Measurements from ENCODE around the gene C6orf141. TPM values are rescaled to one million over a fixed set of nuclear protein-coding genes. Genes with fewer than 3 reads are reported as not detected.

Gene C6orf141
- total and polyA plus RNA-seq, 2 of the 8 experiments (the other 6 are each of a cell fraction or from before 2014, with no cell fraction given) = 7.6 to 16.1 TPM

DNA sequence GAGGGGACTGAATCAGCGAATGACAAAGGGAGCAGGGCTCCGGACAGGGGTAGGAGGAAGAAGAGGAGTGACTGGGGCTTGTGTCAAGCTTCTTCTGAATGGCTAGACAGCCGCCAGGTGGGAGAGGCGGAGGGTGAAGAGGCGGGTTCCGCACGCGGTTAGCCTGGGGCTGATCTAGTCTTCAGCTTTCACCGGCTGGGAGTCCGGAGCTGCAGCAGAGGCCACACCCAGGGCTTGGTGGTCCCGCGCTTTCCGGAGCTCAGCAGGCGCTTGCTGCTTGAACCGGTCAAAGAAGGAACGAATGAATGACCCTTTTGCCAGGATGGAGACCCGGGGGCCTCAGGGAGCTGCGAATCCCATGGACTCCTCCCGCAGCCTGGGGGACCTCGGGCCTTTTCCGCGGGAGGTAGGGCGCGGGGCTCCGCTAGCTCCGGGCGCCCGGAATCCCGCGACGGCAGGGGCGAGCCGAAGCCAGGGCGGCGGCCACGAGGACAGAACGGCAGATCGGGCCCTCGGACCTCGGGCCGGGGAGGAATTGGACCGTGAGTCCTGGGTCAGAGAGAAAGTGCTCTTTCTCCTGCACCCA lies at the start of gene C6orf141 (continued):
- peak; percentile 41; the same call in 1 of the 2 replicates for TF ChIP-seq PHF8 (conservative IDR thresholded peaks at IDR 0.05; ENCODE audit: low read depth, low read length)
- TF ChIP-seq TBP (IDR thresholded peaks at IDR 0.05; ENCODE audit: low read depth, low read length) = peak; percentile 59; the same call in 1 of the 2 replicates
- no peak for TF ChIP-seq POU5F1 (IDR thresholded peaks at IDR 0.05; ENCODE audit: low read depth, low read length)
- TF ChIP-seq SRF (IDR thresholded peaks at IDR 0.05; ENCODE audit: low read depth, low read length) = no peak
- TF ChIP-seq SIN3A (conservative IDR thresholded peaks at IDR 0.05 in 1 of 2, IDR thresholded peaks at IDR 0.05 in 1 of 2; ENCODE audit: low read depth in 1 of 2, low read length in 2 of 2) = peak in 1 of 2 experiments; percentile 31; a peak in 1 of 4 replicates
- TF ChIP-seq POLR2A (IDR thresholded peaks at IDR 0.05; ENCODE audit: control extremely low read depth in 1 of 2, low read depth in 2 of 2, low read length in 2 of 2) = peak in 1 of 2 experiments; percentile 68; a peak in 2 of 3 replicates
- TF ChIP-seq MAFK (IDR thresholded peaks at IDR 0.05; ENCODE audit: low read depth, low read length) = no peak
- no peak for TF ChIP-seq BCL11A (IDR thresholded peaks at IDR 0.05; ENCODE audit: low read depth in 2 of 2, low read length in 2 of 2)
- TF ChIP-seq TAF1 (IDR thresholded peaks at IDR 0.05; ENCODE audit: low read depth, low read length) = peak; percentile 71
- TF ChIP-seq RAD21 (IDR thresholded peaks at IDR 0.05 in 1 of 2, conservative IDR thresholded peaks at IDR 0.05 in 1 of 2; ENCODE audit: low read depth in 2 of 2, low read length in 2 of 2) = no peak
- peak; percentile 50 for TF ChIP-seq POLR2AphosphoS5 (IDR thresholded peaks at IDR 0.05; ENCODE audit: low read depth, low read length)
- TF ChIP-seq KDM4A (IDR thresholded peaks at IDR 0.05; ENCODE audit: low read depth, low read length, severe bottlenecking) = peak; percentile 82
- TF ChIP-seq, protein P1, sequence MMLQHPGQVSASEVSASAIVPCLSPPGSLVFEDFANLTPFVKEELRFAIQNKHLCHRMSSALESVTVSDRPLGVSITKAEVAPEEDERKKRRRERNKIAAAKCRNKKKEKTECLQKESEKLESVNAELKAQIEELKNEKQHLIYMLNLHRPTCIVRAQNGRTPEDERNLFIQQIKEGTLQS (IDR thresholded peaks at IDR 0.05; ENCODE audit: insufficient read depth, low read depth, low read length) = no peak
- no peak for TF ChIP-seq TCF12 (IDR thresholded peaks at IDR 0.05; ENCODE audit: low read depth, low read length)
